ENCODE measurements around the gene TCIRG1.

TCIRG1 gene

GRCh38 chr11:68004551-68005335 lies 34.1 kb upstream of the TCIRG1 start:
- no peak for DNase-seq

- no peak for DNase-seq
Observed at GRCh38 chr11:68006606-68007166, 32.1 kb upstream of the TCIRG1 start.

GRCh38 chr11:68007498-68008380 lies 31.1 kb upstream of the TCIRG1 start:
- DNase-seq: no peak

- DNase-seq: no peak
Observed at GRCh38 chr11:68008381-68009337, 30.2 kb upstream of the TCIRG1 start.

GRCh38 chr11:68009391-68010089 lies 29.3 kb upstream of the TCIRG1 start:
- DNase-seq: peak; percentile 8

GRCh38 chr11:68010090-68011041 lies 28.5 kb upstream of the TCIRG1 start, which contains the start of gene ALDH3B1:
Gene ALDH3B1, plus strand, starts transcription at chr11:68010327. Its CDS starts 4,971 bp downstream, at chr11:68015298.
- DNase-seq: no peak

GRCh38 chr11:68011051-68011943 lies 27.5 kb upstream of the TCIRG1 start:
- DNase-seq: no peak

GRCh38 chr11:68012044-68012842 lies 26.6 kb upstream of the TCIRG1 start:
- DNase-seq: no peak

- DNase-seq: no peak
Observed at GRCh38 chr11:68012843-68013610, 25.8 kb upstream of the TCIRG1 start.

GRCh38 chr11:68013611-68014156 lies 25.1 kb upstream of the TCIRG1 start:
- DNase-seq: no peak

- no peak for DNase-seq
Observed at GRCh38 chr11:68014157-68014946, 24.5 kb upstream of the TCIRG1 start.

- DNase-seq: no peak
Observed at GRCh38 chr11:68014947-68015447, 23.8 kb upstream of the TCIRG1 start.

- DNase-seq: no peak
Observed at GRCh38 chr11:68015467-68015866, 23.4 kb upstream of the TCIRG1 start.

- no peak for DNase-seq
Observed at GRCh38 chr11:68016161-68016903, 22.5 kb upstream of the TCIRG1 start.
